ENCODE results near the gene RNF4.
A peak's percentile ranks its signal among the peaks of the same experiment; 100 is the strongest.
"Not testable (repeated sequence)": the region's sequence is repeated elsewhere in the genome, so short reads cannot be mapped to it uniquely, and the experiment has no call there.

Gene RNF4

DNA sequence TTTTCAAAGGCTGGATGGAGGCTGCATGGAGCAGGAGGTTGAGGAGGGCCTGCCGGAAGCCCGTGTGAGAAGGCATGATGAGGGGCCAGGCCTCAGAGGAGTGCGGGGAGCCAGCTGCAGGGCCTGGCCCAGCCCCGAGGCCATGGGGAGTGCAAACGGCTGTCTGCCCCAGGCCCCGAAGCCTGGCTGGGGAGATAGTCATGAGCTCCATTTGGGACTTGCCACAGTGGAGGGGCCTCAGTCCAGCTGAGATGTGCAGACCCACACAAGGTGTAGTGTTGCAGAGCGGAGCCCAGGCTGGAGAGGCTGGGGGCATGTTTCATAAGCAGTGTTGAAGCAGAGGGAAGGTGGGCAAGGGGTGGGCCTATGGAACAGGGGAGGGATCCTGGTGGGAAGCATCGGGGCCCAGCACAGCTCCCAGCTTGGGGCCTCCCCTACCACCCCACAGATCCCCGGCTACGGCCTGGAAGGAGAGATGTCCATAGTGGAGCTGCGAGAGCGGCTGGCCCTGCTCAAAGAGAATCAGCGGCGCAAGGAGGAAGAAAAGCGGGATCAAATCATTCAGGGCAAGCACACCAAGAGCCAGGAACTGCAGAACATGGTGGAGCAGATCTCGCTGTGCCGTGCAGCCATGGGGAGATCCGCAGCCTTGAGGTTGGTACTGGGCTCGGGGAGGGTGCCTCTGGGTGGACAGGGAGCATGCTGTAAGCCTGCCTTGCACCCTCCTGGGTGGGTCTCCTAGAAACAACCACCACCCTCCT, 9.1 kb upstream of the RNF4 start:
- DNase-seq, result no peak

DNA sequence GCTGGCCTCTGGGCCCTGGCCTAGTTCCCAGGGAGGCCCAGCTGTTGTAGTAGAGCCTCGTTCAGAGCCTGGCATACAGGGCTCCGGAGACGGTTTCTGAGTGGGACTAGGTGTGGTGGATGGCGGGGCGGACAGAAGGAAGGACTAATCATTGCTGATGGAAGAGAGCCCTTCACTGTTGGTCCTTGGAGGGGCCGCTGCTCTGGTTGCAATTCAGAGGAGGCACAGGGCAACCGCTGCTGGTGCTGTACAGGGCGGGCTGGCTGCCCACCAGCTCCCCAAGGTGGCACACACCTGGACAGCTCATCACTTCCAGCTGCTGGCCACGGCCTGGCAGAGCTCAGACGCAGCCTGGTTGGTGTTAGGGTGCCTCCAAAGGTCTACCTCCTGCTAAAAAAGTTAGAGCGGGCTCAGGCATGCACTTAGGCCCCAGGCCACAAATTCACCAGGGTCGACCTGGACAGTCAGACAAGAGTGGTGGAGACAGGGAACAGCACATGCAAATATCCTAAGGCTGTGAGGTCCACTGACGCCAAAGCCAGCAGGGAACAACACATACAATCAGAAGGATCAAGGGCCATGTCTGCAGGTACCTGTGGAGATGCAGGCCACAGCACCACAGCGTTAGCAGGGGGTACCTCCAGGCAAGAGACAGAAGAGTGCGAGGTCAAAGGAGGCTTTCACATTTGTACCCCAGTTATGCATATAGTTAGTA, 7.5 kb upstream of the RNF4 start:
- DNase-seq, result no peak

- peak; percentile 50 for DNase-seq
These were observed 6.5 kb upstream of the RNF4 start for GRCh38 chr4:2462218-2462991.

- DNase-seq, result no peak
These were observed 5.7 kb upstream of the RNF4 start for GRCh38 chr4:2462992-2463762.

DNA sequence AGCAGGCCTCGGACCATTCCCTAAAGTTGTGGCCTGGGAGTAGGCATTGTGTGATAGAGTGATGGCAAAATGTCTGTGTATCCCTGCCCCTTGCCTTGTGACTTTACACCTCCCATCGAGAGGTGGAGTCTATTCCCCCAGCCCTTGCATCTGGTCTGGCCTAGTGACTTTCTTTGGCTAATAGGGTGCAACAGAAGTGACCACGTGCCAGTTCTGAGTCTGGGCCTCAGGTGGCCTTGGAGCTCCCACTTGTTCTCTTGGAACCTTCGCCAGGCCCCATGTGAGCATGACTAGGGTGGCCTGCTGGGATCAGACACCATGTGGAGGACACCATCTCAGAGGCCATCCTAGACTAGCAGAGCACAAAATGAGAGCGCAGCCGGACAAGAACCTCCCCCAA, 3.9 kb upstream of the RNF4 start:
- DNase-seq, result no peak

DNA sequence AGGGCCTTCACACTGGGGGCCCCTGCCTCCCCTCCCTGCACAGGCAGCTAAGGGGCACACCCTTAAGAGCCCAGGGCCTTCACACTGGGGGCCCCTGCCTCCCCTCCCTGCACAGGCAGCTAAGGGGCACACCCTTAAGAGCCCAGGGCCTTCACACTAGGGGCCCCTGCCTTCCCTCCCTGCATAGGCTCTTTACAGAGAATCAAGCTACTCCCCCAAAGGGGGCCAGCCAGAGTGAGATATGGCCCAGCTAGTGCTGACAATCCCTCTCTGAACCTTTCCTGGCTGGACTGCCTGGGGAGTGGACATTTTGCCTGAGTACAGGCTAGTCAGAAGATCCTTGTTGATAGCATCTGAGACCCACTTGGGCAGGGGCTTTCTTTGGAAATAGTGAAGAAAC, 3.4 kb upstream of the RNF4 start:
- not testable (repeated sequence) for DNase-seq

- no peak for DNase-seq
These were observed 482 bp downstream of the RNF4 start for GRCh38 chr4:2469192-2469984.

DNA sequence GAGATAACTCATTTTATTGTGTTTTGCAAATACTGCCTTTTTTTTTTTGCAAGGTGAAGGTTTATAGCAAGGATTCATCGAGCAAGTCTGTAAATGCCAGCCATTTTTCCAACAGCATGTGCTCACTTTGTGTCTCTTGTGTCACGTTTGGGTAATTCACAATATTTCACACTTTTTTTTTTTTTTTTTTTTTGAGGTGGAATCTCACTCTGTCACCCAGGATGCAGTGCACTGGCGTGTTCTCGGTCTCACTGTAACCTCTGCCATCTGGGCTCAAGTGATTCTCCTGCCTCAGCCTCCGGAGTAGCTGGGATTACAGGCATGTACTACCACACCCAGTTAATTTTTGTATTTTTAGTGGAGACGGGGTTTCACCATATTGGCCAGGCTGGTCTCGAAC, 1.9 kb downstream of the RNF4 start:
- DNase-seq, result no peak

- no peak for DNase-seq
These were observed 3.3 kb downstream of the RNF4 start for GRCh38 chr4:2472187-2472586.

DNA sequence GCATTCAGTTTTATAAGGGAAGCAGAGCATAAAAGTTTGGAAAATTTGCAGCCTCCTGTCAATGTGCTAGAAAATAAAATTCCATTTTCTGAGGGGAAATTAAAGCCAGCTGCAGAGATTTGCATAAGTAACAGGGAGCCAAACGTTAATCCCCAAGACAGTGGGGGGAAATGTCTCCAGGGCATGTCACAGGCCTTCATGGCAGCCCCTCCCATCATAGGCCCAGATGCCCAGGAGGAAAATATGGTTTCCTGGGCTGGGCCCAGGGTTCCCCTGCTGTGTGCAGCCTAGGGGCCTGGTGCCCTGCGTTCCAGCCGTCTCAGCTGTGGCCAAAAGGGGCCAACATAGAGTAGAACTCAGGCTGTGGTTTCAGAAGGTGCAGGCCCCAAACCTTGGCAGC, 9.3 kb downstream of the RNF4 start:
- no peak for DNase-seq

DNA sequence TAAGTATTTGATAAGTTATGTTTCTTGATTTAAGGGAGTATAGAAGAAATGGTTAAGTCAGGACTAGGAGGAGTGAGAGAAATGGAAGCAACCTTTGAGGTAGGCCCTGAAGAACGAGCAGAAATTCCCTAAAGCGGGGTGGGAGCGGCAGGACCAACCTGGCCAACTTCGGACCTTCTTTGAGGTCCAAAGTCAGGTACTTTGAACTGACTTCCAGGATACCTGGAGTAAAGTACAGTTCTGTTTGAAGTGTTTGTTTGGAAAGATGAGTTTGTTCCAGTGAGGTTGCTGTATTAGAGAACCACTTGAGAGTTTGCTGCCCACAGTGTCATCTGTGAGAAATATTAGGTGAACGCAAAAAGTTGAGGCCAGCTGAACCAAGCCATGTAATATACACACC, 11.7 kb downstream of the RNF4 start:
- no peak for DNase-seq

- no peak for DNase-seq
These were observed 13.3 kb downstream of the RNF4 start for GRCh38 chr4:2482192-2482591.

- DNase-seq, result no peak
These were observed 13.8 kb downstream of the RNF4 start for GRCh38 chr4:2482693-2483092.

- DNase-seq, result no peak
These were observed 14.3 kb downstream of the RNF4 start for GRCh38 chr4:2483237-2483636.

DNA sequence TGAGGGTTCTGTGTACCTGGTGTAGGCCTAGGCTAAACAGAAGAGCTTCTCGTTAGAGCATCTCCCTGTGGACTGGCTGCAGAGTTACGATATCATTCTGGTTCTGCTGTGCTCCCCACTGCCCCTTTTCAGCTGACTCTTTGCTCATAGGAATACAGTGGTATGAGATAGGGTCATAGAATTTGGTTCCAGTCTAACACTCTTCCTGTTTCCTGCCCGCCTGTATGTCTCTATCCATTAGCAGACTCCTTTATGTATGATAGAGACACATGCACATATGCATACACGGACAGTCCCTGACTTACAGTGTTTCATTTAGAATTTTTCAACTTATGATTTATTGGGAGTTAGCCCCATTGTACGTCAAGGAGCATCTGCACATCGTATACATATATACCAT, 15.3 kb downstream of the RNF4 start:
- DNase-seq, result no peak

GRCh38 chr4:2484993-2485392, 16.1 kb downstream of the RNF4 start:
- no peak for DNase-seq

GRCh38 chr4:2485956-2486355, 17.1 kb downstream of the RNF4 start:
- no peak for DNase-seq

- DNase-seq, result no peak
These were observed 18.1 kb downstream of the RNF4 start for GRCh38 chr4:2486981-2487380.

- DNase-seq, result no peak
These were observed 18.7 kb downstream of the RNF4 start for GRCh38 chr4:2487632-2488031.

DNA sequence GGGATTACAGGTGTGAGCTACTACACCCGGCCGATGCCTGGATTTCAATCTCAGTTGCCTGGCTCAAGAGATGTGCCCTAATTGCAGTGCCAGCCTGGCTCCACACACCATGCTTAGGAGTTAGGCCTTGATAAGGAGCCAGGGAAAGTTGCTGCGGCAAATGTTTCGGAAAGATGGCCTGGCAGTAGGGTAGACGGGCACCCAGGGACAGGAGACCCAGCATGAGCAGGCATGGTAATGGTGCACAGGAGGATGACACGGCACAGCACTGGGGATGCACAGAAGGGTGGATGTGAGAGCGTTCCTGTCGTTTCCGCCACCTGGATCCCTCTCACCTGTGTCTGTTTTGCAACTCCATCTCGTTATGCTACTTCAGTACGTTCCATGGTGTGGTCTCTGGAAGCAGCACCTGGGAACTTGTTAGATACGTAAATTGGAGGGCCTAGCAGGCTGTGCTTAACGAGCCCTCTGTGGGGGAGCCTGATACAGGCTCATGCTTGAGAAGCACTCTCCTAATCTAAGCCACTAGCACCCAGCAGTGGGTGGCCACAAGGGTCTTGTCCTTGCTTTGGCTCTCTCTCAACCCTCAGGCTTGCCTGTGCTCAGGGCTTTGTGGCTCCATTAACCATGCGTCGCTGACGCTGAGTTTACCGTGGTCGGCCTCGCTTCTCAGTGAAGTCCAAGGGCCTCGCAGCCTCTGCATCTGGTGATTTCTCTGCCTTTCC, 20.3 kb downstream of the RNF4 start:
- DNase-seq, result no peak

GRCh38 chr4:2489841-2490552, 21.1 kb downstream of the RNF4 start:
- DNase-seq, result no peak
